HG03066 (cell line): ENCODE measurements around the gene FANCC.
A peak's percentile ranks its signal among the peaks of the same experiment; 100 is the strongest.

ENCODE experiments used
- ATAC-seq: cut with Tn5 transposase; IDR thresholded peaks from one replicate; pipeline ENCODE4 v1.9.1; 2021; ENCODE audit warnings: low read depth; ENCODE audit not compliant: unreplicated experiment

The FANCC gene

DNA sequence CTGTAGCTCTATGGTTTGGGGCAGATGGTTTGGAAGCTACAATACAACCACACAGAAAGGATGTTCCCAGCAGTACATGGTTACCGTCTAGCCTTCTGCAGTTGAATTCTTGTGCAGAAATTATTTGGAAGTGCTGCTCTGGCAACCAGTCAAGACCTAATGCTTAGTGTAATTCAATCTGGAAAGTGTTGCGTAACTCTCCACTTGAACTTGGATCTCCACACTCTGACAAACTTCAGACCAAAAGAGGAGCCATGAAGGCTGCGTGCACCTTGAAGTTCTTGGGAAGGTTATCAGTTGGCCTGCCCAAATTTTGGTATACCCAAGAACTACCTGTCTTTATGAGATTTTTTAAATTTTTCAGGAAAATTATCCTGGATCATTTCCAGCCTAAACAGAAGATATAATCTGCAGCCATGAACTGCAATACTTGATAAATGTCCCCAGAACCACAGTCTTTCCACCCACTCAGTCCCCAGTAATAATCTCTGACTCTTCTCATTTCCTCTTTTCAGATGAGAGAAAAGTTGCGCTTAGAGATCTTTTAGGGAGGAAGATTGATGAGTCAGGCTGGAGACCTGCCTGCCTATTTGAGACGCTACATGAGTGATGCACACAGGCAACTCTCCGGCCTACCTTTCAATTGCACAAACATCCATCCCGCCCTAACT lies 159.9 kb downstream of the FANCC start:
- peak; percentile 92 for ATAC-seq

DNA sequence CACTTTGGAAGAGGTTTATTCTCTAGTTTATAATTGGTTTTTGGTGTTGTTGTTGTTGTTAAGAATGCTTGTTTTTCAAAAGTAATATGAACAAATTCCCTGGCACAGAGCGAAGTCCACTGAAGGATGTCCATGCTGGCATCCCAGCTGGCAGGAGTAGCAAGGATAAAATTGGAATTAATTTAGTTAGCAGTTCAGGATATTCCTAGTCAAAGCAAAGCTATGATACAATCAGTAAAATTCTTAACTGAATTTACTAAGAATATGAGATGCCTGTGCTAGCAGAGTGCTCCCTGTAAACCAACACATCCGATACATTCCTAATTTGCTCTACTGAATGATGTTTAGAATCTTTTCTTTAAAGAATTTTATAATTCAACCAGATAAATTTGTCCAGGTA lies 161.4 kb downstream of the FANCC start:
- ATAC-seq, result no peak

DNA sequence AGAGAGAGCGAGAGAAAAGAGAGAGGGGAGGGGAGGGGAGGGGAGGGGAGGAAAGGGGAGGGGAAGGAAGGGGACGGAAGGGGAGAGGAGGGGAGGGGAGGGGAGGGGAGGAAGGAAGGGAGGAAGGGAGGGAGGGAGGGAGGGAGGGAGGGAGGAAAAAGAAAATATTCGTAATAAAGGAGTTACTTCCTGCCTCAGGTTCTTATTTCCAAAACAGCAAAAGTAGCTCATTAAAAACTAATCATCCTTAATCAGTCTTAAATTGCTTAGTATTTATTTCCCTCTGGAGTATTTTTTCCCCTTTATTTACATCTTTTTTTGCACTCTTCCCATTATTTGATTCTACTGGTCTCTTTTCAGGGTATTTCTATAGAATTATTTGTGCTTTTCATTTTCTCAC lies 162.3 kb downstream of the FANCC start:
- no peak for ATAC-seq

DNA sequence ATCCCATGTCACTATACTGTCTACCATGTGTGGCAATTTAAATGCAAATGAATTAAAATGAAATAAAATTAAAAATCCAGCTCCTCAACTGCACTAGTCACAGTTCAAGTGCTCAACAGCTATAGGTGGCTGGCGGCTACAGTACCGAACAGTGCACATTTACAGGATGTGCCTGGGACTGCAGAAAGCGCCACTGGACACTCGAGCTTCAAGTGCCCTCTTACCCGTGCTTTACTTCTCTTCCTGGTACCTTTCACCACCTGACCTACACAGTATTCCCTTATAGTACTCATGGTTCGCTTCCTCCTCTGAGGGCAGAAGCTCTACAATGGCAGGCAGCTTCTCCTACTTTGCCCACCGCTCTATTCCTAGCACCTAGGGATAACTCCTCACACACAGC lies 166.6 kb downstream of the FANCC start:
- ATAC-seq, result no peak

DNA sequence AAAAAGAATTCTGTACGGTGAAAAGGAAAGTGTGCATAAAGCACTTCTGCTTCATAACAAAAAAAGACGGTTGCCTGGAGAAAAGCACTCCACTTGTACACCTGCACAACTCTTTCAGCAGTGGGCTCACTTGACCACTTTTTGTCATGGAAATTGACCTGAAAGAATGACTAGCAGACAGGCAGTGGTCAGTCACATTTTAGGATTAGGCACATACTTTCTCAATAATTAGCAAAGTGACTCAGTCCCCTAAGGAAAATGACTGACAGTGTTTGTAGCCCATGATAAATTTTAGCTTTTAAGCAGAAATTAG lies 169.3 kb downstream of the FANCC start:
- no peak for ATAC-seq

DNA sequence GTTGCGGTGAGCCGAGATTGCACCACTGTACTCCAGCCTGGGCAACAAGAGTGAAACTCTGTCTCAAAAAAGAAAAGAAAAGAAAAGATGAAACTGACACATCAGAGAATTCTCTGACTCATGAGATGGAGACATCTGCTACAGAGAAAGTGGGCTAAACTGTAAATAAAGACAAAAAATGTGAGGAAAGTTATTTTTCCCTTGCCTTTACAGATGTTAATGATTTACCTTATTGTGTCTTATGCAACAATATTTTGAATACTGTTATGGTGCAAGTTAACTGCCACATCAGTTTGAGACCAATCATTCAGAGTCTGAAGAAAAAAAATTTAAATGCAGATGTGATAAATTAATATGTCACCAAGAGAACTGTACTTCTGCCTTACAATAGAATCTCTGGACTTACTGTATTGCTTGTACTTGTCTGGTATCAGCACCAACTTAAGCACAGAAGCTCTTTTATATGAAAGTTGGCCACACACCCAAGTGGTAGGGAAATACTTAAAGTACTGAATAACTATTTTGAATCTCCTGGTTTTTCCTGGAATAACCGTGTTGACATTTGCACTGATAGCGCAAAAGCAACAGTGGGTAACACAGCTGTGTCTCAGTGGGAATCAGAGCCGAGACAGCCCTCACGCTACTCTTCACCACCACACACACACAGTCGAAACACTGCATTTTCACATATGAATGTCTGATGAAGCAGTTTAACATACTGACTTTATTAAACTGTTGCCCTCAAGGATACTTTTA lies 169.9 kb downstream of the FANCC start:
- ATAC-seq, result no peak

DNA sequence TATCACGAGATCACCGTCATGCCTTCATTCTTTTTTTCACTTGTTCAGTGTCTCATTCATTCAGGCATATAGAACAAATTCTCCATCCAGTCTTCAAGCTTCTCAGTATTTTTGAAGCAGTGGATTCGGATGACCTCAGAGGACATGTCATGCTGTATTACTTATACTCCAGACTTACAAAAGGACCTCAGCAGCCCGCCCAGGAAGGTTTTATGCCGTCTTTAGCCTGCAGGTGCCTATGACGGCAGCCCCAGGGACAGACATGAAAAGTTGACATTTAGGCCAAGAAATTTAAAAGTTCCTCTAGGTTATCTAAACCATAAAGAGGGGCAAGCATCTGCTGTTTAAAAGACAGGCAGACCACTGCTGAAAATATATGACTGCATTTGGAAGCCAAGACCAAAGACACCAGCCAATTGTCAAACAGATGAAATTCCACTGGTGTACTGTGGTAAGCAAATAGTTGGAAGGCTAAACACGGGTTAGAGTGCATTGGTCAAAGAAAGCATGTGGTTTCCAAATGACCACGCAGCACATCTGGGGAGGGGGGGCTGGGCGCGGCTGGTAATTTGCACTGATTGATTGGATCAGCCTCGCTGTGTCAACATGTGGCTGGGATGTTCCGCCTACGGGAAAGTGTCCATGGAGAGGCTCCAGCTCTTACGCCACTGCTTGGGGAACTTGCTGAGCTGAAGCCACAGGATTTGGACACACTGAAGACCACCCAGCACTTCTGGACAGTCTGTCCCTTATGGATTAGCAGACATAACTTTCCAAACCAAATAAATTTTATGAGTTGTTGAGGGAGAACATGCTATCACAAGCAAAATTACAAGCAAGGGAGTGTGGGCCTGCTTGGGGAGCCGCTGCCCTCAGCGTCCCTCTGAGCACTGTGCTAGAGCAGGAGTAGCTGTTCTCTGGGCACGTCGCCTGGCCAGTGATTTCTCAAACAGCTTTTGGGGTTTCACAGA lies 173.6 kb downstream of the FANCC start:
- ATAC-seq, result no peak

DNA sequence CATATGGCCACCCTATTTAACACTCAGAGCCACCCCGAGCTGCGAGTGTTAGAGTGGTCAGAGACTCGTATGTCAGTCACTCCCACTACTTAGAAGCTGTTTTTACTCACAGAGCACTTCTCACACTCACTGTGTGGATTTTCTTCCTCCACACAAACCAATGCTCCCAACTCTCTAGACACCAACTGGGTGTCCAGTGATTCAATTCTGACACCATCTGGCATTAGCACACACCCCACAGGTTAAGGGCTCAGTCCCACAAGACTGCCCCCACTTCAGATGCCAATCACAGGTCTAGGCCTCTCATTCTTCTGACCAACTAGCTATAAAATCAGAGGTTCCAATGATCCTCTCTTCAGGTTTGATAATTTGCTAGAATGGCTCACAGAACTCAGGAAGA lies 174.8 kb downstream of the FANCC start:
- no peak for ATAC-seq

DNA sequence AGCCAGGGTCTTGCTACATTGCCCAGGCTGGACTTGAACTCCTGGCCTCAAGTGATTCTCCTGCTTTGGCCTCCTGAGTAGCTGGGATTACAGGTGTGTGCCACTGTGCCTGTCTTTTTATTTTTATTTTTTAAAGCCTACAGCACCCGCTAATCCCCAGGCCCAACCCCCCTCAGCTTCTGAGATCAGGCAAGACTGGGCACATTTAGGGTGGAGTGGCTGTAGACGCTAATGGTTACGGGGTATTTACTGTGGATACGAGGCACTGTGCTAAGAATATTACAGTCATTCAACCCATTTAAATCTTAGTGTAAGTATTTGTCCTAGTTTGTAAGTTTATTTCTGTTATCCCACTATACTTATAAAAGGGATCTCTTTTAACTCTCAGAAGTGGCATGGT lies 175.2 kb downstream of the FANCC start:
- no peak for ATAC-seq

DNA sequence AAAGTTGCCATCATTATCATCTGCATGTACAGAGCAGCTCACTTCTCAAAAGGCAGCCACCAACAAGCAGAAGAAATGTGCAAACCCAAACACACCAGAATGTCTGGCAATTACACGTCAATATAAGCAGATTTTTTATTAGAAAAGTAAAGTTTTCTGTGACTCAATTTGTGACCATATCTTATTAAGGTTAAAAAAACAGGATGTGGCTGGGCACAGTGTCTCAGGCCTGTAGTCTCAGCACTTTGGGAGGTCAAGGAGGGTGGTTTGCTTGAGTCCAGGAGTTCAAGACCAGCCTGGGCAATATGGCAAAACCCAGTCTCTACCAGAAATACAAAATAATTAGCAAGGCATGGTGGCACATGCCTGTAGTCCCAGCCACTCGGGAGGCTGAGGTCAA lies 176.7 kb downstream of the FANCC start:
- no peak for ATAC-seq

DNA sequence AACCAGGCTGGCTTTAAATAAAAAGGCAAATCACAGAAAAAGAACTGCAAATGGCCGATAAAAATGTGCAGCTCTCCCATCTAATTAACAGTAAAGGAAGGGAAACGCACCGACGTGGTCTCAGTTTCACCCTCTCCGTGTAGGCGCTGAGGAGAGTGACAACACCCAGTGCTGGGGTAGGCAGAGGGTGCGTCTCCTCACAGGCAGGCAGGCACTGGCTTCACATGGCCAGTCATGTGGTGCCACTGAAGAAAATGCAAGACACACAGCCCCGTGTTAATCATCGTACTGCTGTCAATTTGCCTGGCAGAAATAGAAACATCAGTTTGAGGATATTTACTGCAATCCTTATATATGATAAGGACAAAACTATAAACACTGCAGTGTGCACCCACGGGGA lies 178.4 kb downstream of the FANCC start:
- no peak for ATAC-seq

DNA sequence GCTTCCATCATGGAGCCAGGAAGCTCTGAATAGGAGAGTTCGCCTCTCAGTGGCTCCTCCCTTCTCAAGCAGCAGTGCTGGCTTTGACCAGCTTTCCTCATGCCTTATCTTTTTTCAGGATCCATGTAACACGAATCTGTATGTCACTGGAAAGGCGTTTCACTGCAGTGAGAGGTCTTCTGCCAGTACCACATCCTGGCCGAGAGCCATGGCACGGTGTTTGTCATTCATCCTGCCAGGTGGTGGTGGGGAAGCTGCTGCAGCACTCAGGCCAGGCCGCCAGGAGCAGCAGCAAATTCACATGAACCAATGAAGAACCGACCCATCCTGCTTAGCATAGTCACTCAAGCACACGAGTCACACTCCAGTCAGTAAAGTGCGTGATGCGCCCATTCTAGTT lies 179.0 kb downstream of the FANCC start:
- ATAC-seq, result no peak

DNA sequence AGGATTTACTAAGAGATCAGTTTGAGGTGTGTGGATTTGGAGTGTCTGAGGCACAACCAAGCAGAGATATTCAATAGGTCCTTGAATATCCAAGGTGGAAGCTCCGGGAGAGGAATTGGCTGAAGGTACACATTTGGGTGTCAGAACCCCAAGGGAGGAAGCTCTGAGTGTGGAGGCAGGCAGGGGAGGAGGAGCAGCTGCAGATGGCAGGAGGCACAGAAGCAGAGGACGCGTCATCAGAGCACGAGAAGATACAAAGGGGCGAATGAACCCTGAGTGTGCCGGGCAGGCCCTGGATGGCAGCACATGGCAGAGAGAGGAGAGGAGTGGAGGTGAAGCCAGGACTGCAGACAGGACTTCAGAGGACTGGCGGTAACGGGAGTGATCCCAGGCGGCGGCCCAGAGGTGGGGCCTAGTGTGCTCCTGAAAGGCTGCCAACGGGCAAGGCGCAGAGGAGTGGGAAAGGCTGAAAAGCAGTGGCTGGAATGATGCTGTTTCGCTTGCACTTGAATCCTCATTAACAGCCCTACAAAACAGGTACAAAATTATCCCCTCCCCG lies 179.8 kb downstream of the FANCC start:
- no peak for ATAC-seq

DNA sequence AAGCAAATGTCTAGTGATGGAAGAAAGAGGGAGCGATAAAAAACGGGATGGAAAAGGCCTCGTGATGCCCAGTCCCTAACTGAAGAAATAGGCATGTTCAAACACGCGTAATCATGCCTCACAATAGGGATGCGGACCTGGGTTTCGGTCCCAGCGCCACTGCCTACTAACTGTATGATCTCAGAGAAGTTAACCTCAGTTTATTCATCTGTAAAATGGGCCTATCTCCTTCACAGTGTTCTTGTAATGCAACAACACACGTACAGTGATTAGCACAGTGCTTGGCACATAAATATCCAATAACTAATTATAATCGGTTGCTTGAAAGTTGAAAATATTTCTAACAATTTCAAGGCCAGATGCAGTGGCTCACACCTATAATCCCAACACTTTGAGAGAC lies 181.8 kb downstream of the FANCC start:
- ATAC-seq, result no peak

DNA sequence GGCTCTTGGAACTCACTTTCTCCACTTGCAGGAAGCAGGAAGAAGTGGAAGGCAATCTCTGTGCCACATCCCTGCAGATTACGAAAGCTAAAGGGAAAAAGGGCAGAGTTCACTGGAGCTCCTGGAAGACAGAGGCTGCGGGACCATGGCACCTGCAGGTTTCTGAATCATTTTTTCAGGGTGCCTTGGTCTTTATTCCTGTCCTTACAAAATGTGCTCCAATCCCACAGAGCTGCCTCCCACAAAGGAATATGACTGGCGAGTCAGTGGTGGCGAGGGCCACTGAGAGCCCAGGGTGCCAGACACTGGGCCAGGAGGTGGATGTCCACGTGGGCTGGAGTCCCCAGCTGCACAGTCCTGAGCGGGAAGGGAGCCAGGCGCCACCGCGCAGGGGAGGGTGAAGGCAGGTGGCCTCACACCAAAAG lies 183.0 kb downstream of the FANCC start:
- no peak for ATAC-seq

DNA sequence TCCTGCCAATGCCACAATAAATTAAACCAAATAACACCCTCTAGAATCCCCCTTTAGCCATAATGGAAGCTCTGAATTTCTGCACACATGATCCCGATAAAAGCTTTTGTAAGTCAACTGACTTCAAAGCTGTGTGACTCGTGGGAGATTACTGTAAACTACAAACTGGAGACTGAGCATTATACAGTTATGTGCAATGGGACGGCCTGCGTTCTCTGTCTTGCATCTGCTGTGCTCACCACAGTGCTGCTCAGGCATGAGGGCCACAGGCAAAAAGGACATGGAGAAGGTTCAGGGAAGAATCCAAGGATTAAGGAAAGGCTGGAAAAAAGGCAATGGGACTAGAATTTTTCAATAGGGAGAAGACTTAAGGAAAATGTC lies 184.2 kb downstream of the FANCC start:
- ATAC-seq, result no peak

DNA sequence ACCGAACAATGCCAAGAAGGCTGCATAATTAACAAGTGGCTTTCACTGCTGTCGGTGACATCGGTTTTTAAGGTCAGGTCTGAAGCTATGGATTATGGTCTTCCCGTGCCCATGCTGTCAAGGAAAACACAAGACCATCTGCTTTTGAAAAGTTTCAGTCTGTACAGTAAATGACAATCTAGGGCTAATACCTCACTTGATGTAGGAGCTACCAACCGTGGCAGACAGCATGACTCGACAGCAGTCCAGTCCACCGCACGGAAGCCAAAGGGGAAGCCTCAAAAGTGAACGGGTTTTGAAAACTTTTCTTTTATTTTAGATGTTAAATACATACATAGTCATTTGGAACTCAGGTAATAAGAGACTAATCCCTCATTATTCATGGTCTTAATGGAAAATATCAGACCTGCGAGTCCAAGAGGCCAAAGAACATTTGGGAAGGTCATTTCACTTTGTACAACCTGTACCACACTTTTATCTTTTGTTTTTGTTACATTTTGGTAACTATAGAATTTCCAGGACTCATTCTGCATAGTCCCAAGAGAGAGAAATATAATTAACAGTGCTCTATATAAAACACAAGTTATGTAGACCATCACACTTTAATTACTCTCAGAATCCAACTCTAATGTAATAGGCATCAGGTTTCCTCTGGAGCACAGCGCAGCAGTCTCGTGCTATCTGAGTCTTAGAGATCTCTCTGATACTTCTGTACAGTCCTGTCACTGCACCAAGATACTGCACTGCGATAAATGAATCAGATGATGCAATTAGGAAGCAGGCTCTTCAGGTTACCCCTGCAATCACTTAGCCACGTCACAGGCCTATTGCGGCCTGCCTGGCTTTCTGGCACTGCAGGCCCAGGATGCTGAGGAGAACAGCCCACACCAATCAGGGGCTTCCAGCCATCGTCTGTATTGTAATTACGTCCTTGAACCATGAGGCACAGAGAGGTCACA lies 184.9 kb downstream of the FANCC start:
- ATAC-seq, result no peak

DNA sequence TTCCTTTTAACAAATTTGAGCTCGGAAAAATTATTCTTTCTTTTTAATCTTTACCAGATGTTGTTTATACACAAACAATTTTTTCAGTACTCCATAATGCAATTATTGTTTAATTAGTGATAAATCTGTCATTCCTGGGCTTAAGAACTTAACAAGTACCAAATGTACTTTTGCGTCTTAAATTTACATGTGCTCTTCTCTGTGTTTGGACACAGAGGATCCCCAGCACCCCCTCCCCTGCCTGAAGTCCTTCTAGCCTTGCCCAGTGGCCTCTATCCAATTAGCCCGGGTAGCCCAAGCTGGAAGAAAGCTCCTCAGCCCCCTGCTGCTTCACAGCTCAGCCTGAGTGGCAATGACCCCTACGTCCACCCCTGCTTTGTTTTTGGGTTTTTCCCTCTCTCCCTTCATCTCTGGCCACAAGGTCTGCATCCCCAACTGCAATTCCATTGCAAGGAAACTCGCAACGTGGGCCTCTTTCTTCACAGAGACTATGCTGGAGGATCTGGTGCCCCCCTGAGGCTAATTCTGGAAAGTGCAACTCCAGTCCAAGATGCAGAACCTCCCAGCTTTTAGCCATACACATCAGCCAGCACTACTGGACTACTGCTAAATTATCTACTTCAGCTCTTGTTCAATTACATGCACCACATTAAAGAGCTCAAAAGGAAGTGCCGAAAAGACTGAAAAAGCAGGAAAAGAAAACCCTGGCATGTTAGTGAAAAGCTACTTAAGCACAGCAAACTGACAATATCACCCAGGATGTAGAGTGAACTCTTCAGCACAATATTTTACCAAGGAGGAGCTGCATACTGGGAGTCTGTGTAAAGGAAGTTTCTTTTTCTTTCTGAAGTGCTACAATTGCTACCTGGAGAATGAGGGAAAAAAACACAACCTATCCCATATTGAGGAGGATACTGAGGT lies 186.2 kb downstream of the FANCC start:
- ATAC-seq, result no peak

DNA sequence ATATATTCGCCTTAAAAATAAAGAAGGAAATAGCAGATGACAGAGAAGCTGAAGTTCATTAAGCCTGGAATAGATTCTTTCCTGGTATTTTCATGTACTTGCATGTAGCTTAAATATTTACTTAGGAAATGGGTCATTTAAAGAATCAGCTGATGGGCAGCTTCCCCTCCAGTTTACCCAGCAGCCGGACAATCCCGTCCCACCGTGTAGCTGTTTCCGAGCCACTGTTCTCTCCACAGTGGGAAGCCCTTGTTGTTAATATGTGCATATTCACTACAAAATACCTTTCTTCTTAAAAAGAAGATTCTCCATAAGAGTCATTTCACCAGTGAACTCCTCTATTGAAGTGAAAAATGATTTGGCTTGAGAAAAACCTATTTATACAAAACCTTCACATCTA lies 187.0 kb downstream of the FANCC start:
- no peak for ATAC-seq
